WTC11 (cell line): ENCODE measurements around the gene CADM2.
A peak's percentile ranks its signal among the peaks of the same experiment; 100 is the strongest.

Experiments used
- AFF4 ChIP-seq: sonication (generic); formaldehyde crosslinking; IDR thresholded peaks from 2 replicates; pipeline ENCODE4 v1.8.1; 2023; ENCODE audit warnings: mild to moderate bottlenecking, missing genetic modification reagents, borderline replicate concordance
- ATF3 ChIP-seq: sonication (generic); formaldehyde crosslinking; conservative IDR thresholded peaks from 2 replicates; pipeline ENCODE4 v1.8.1; 2022; ENCODE audit warnings: mild to moderate bottlenecking, missing genetic modification reagents
- CREB1 ChIP-seq: sonication (generic); formaldehyde crosslinking; IDR thresholded peaks from 2 replicates; pipeline ENCODE4 v1.8.0; 2023; ENCODE audit warnings: mild to moderate bottlenecking, missing genetic modification reagents
- CTCF ChIP-seq: fragments of 200-600 bp; IDR thresholded peaks from 2 replicates; pipeline ENCODE4 v1.8.0; 2022; ENCODE audit warnings: antibody characterized with exemption
- E2F5 ChIP-seq: sonication (generic); formaldehyde crosslinking; IDR thresholded peaks from 2 replicates; pipeline ENCODE4 v1.8.1; 2022; ENCODE audit warnings: mild to moderate bottlenecking, moderate library complexity, missing genetic modification reagents
- ETV6 ChIP-seq: sonication (generic); formaldehyde crosslinking; IDR thresholded peaks from 2 replicates; pipeline ENCODE4 v1.8.1; 2022; ENCODE audit warnings: mild to moderate bottlenecking, missing genetic modification reagents
- NFE2L1 ChIP-seq: sonication (generic); formaldehyde crosslinking; IDR thresholded peaks from 2 replicates; pipeline ENCODE4 v1.8.1; 2023; ENCODE audit warnings: missing genetic modification reagents
- NFYB ChIP-seq: sonication (generic); formaldehyde crosslinking; conservative IDR thresholded peaks from 2 replicates; pipeline ENCODE4 v1.8.0; 2022; ENCODE audit warnings: low read depth, missing genetic modification reagents
- SMAD4 ChIP-seq: sonication (generic); formaldehyde crosslinking; IDR thresholded peaks from 2 replicates; pipeline ENCODE4 v1.8.0; 2022; ENCODE audit warnings: mild to moderate bottlenecking, missing genetic modification reagents
- SP1 ChIP-seq: sonication (generic); formaldehyde crosslinking; conservative IDR thresholded peaks from 2 replicates; pipeline ENCODE4 v1.8.1; 2022; ENCODE audit warnings: missing genetic modification reagents
- TEAD4 ChIP-seq: sonication (generic); formaldehyde crosslinking; IDR thresholded peaks from 2 replicates; pipeline ENCODE4 v1.8.0; 2022; ENCODE audit warnings: mild to moderate bottlenecking, missing genetic modification reagents
- TP53 ChIP-seq: sonication (generic); formaldehyde crosslinking; IDR thresholded peaks from 2 replicates; pipeline ENCODE4 v1.8.1; 2023; ENCODE audit warnings: mild to moderate bottlenecking, missing genetic modification reagents
- USF2 ChIP-seq: sonication (generic); formaldehyde crosslinking; IDR thresholded peaks from 2 replicates; pipeline ENCODE4 v1.8.1; 2023; ENCODE audit warnings: mild to moderate bottlenecking, missing genetic modification reagents, moderate library complexity
- ZNF423 ChIP-seq: fragments of 250-450 bp; sonication (Bioruptor Pico); IDR thresholded peaks from 2 replicates; pipeline ENCODE4 v2.1.2; 2022; ENCODE audit warnings: mild to moderate bottlenecking, moderate library complexity

GRCh38 chr3:84943379-84943778 lies 15.4 kb upstream of the CADM2 start:
- TF ChIP-seq CTCF (peak; percentile 27; the same call in 1 of the 2 replicates), AFF4 (CRISPR knock-in tag) (no peak), E2F5 (CRISPR knock-in tag) (no peak), ZNF423 (CRISPR knock-in tag) (no peak), NFE2L1 (CRISPR knock-in tag) (no peak), SP1 (CRISPR knock-in tag) (no peak), CREB1 (CRISPR knock-in tag) (no peak), NFYB (CRISPR knock-in tag) (no peak), TP53 (CRISPR knock-in tag) (no peak), TEAD4 (CRISPR knock-in tag) (no peak), SMAD4 (CRISPR knock-in tag) (no peak), USF2 (no peak), ETV6 (CRISPR knock-in tag) (no peak), ATF3 (CRISPR knock-in tag) (no peak)
